Measurements from ENCODE around the gene ZNF536. TPM values are rescaled to one million over a fixed set of nuclear protein-coding genes. Genes with fewer than 3 reads are reported as not detected.

Gene ZNF536
- total RNA-seq, 4 donors from 2014 or later = 4.3 to 7.6 (median 5.5) TPM

- Histone ChIP-seq H3K36me3 (no peaks in the 10 kb centered on the region), H3K27ac (no peak overlapping the region), H3K9me3 (no peaks in the 10 kb centered on the region), H3K4me3 (no peak overlapping the region), H3K27me3 (peaks cover 28% of the 10 kb centered on the region), H3K4me1 (no peaks in the 10 kb centered on the region)
- WGBS, 2 donors (ENCODE audit: low coverage in 1 of 2) = 48 to 94% methylated on average over 3 of the region's 6 CpGs
- no peak for TF ChIP-seq POLR2A (IDR thresholded peaks at IDR 0.05)
- TF ChIP-seq POLR2AphosphoS5 (IDR thresholded peaks at IDR 0.05) = no peak
- no peak for TF ChIP-seq CTCF (IDR thresholded peaks at IDR 0.05)
- TF ChIP-seq EP300 (IDR thresholded peaks at IDR 0.05) = no peak
- ATAC-seq = no peak
Measured at GRCh38 chr19:30336290-30336689, 35.9 kb upstream of the ZNF536 start.

- WGBS, 2 donors (ENCODE audit: low coverage in 1 of 2) = 88 to 95% methylated on average over 2 to 3 of the region's 3 CpGs
- no peak for ATAC-seq
- TF ChIP-seq EP300 (IDR thresholded peaks at IDR 0.05) (no peak), CTCF (IDR thresholded peaks at IDR 0.05) (no peak), POLR2AphosphoS5 (IDR thresholded peaks at IDR 0.05) (no peak), POLR2A (IDR thresholded peaks at IDR 0.05) (no peak)
- no peaks in the 10 kb centered on the region for H3K36me3 ChIP-seq
- H3K9me3 ChIP-seq = no peaks in the 10 kb centered on the region
- H3K27me3 ChIP-seq = peaks cover 28% of the 10 kb centered on the region
- no peak overlapping the region for H3K4me3 ChIP-seq
- no peaks in the 10 kb centered on the region for H3K4me1 ChIP-seq
- H3K27ac ChIP-seq = no peak overlapping the region
Measured at GRCh38 chr19:30338041-30338456, 34.1 kb upstream of the ZNF536 start.

- H3K4me3 ChIP-seq = no peak overlapping the region
- H3K27ac ChIP-seq = no peak overlapping the region
- TF ChIP-seq CTCF (IDR thresholded peaks at IDR 0.05) (no peak), EP300 (IDR thresholded peaks at IDR 0.05) (no peak), POLR2A (IDR thresholded peaks at IDR 0.05) (no peak), POLR2AphosphoS5 (IDR thresholded peaks at IDR 0.05) (no peak)
- ATAC-seq = no peak
- no peaks in the 10 kb centered on the region for H3K36me3 ChIP-seq
- H3K4me1 ChIP-seq = no peaks in the 10 kb centered on the region
- 100% methylated on average over 1 of the region's 12 CpGs; no CpG with 5 or more reads in 1 of the 2 donors for WGBS, 2 donors (ENCODE audit: low coverage in 1 of 2)
- H3K9me3 ChIP-seq = no peaks in the 10 kb centered on the region
- H3K27me3 ChIP-seq = peaks cover 28% of the 10 kb centered on the region
Measured at GRCh38 chr19:30338878-30339623, 33.1 kb upstream of the ZNF536 start.

- H3K4me1 ChIP-seq = no peaks in the 10 kb centered on the region
- ATAC-seq = no peak
- H3K27ac ChIP-seq = no peak overlapping the region
- H3K4me3 ChIP-seq = no peak overlapping the region
- WGBS, 2 donors (ENCODE audit: low coverage in 1 of 2) = 60 to 75% methylated on average over 1 to 4 of the region's 14 CpGs
- no peaks in the 10 kb centered on the region for H3K9me3 ChIP-seq
- H3K36me3 ChIP-seq = no peaks in the 10 kb centered on the region
- TF ChIP-seq EP300 (IDR thresholded peaks at IDR 0.05) = no peak
- no peak for TF ChIP-seq POLR2A (IDR thresholded peaks at IDR 0.05)
- TF ChIP-seq POLR2AphosphoS5 (IDR thresholded peaks at IDR 0.05) = no peak
- peaks cover 25% of the 10 kb centered on the region for H3K27me3 ChIP-seq
Measured at GRCh38 chr19:30339624-30340525, 32.3 kb upstream of the ZNF536 start.

GRCh38 chr19:30340771-30341561 is 31.2 kb upstream of the ZNF536 start:
- ATAC-seq = no peak
- WGBS, 2 donors (ENCODE audit: low coverage in 1 of 2) = 25 to 38% methylated on average over 11 of the region's 11 CpGs
- no peaks in the 10 kb centered on the region for H3K9me3 ChIP-seq
- peaks cover 18% of the 10 kb centered on the region for H3K27me3 ChIP-seq
- no peak overlapping the region for H3K27ac ChIP-seq
- H3K36me3 ChIP-seq = no peaks in the 10 kb centered on the region
- H3K4me3 ChIP-seq = no peak overlapping the region
- TF ChIP-seq CTCF (IDR thresholded peaks at IDR 0.05) (no peak), POLR2AphosphoS5 (IDR thresholded peaks at IDR 0.05) (no peak), POLR2A (IDR thresholded peaks at IDR 0.05) (no peak), EP300 (IDR thresholded peaks at IDR 0.05) (no peak)
- H3K4me1 ChIP-seq = no peaks in the 10 kb centered on the region
